Keratinocyte (primary cell): ENCODE data around the gene NUP210. TPM values are rescaled to one million over a fixed set of nuclear protein-coding genes. Genes with fewer than 3 reads are reported as not detected.

Experiments
- DNase-seq: peaks from one replicate; pipeline ENCODE4 v3.0.0-alpha.2; 2011; ENCODE audit warnings: low read depth, missing footprints, low spot score
- FAIRE-seq: peaks from 2 replicates; lab custom pipeline; 2011; peaks lifted over from hg19 to GRCh38; lab: Jason Lieb, UNC
- H2AFZ ChIP-seq: 2 replicates; pipeline ENCODE4 v1.6.0; 2012; ENCODE audit warnings: low read length, control low read depth, inconsistent platforms; ENCODE audit not compliant: control insufficient read depth
- H3K27ac ChIP-seq: 2 replicates; pipeline ENCODE4 v1.5.1; 2011; ENCODE audit warnings: low read length; ENCODE audit not compliant: control insufficient read depth, insufficient read depth
- H3K27me3 ChIP-seq: 3 replicates; pipeline ENCODE4 v1.6.0; 2011; ENCODE audit warnings: low read length; ENCODE audit not compliant: control insufficient read depth, insufficient read depth; ENCODE audit errors: extremely low read depth
- H3K36me3 ChIP-seq, 2 experiments: 2 replicates in 1 of 2; 3 replicates in 1 of 2; pipeline ENCODE4 v1.5.1; 2011; ENCODE audit warnings: low read length in 2 of 2, mild to moderate bottlenecking in 1 of 2; ENCODE audit not compliant: control insufficient read depth in 2 of 2, insufficient read depth in 2 of 2; ENCODE audit errors: extremely low read depth in 1 of 2
- H3K4me1 ChIP-seq: 3 replicates; pipeline ENCODE4 v1.5.1; 2011; ENCODE audit warnings: low read length; ENCODE audit not compliant: control insufficient read depth, insufficient read depth; ENCODE audit errors: extremely low read depth
- H3K4me2 ChIP-seq: 3 replicates; pipeline ENCODE4 v1.6.0; 2011; ENCODE audit warnings: low read depth, low read length; ENCODE audit not compliant: control insufficient read depth, insufficient read depth; ENCODE audit errors: extremely low read depth
- H3K4me3 ChIP-seq, 3 experiments: fragments of 200-600 bp in 1 of 3; sonication (generic) in 1 of 3; 2 replicates in 2 of 3; 3 replicates in 1 of 3; pipeline ENCODE4 v1.5.1; 2011 to 2016; ENCODE audit warnings: low read length in 3 of 3, mild to moderate bottlenecking in 3 of 3, control low read depth in 2 of 3, inconsistent platforms in 1 of 3, low read depth in 1 of 3, mixed read lengths in 1 of 3, mixed run types in 1 of 3, moderate library complexity in 1 of 3; ENCODE audit not compliant: control insufficient read depth in 2 of 3, insufficient read depth in 2 of 3; ENCODE audit errors: extremely low read depth in 1 of 3
- H3K79me2 ChIP-seq: 2 replicates; pipeline ENCODE4 v1.6.0; 2012; ENCODE audit warnings: low read length; ENCODE audit not compliant: control insufficient read depth, insufficient read depth
- H3K9ac ChIP-seq: 3 replicates; pipeline ENCODE4 v1.6.0; 2011; ENCODE audit warnings: low read length; ENCODE audit not compliant: control insufficient read depth, insufficient read depth; ENCODE audit errors: extremely low read depth
- H3K9me1 ChIP-seq: 3 replicates; pipeline ENCODE4 v1.6.0; 2011; ENCODE audit warnings: low read length; ENCODE audit not compliant: control insufficient read depth, insufficient read depth; ENCODE audit errors: extremely low read depth
- H3K9me3 ChIP-seq: 2 replicates; pipeline ENCODE4 v1.5.1; 2012; ENCODE audit warnings: low read depth, low read length; ENCODE audit not compliant: control insufficient read depth
- H4K20me1 ChIP-seq: 3 replicates; pipeline ENCODE4 v1.6.0; 2011; ENCODE audit warnings: low read length; ENCODE audit not compliant: control insufficient read depth, insufficient read depth; ENCODE audit errors: extremely low read depth
- EZH2 ChIP-seq: IDR thresholded peaks from one replicate; pipeline ENCODE4 v1.6.1; 2012; ENCODE audit warnings: inconsistent platforms, mild to moderate bottlenecking, low read length, moderate library complexity
- dilution Hi-C: fragments of 300-500 bp; cut with MboI; formaldehyde crosslinking; loops from one replicate; pipeline ENCODE4 v1.7.0; 2020; ENCODE audit warnings: low sequenced_read_pairs; ENCODE audit not compliant: extremely low pct_ligation_motif_present
- polyA plus RNA-seq, 5 experiments: library from polyadenylated mRNA; depleted of rRNA in 3 of 5; stranded (reverse) in 3 of 5; stranded (forward) in 1 of 5; unstranded in 1 of 5; fragments of >200 nt; gene quantifications; 1 replicate in 1 of 5; 2 replicates in 3 of 5; 3 replicates in 1 of 5; pipeline versions ENCODE4 v1.2.1 to v1.2.3, GENCODE V29; 2011 to 2012; ENCODE audit warnings: missing spikeins in 2 of 5, low read depth in 1 of 5, low replicate concordance in 1 of 5
- TF ChIP-seq, protein P1 (sequence below), 3 experiments: IDR thresholded peaks in 1 of 3; conservative IDR thresholded peaks in 1 of 3; optimal IDR thresholded peaks in 1 of 3; 2 replicates in 2 of 3; 3 replicates in 1 of 3; pipeline versions ENCODE3 to v1.5.1; 2011; ENCODE audit warnings: low read length in 3 of 3, mild to moderate bottlenecking in 3 of 3, moderate library complexity in 2 of 3, control low read depth in 1 of 3, inconsistent platforms in 1 of 3; ENCODE audit not compliant: insufficient read depth in 2 of 3; ENCODE audit errors: extremely low read depth in 1 of 3

The NUP210 gene
- polyA plus RNA-seq, 1 donor (not counting 4 experiments of a cell fraction or from before 2014, with no cell fraction given), result 0.01 TPM

DNA sequence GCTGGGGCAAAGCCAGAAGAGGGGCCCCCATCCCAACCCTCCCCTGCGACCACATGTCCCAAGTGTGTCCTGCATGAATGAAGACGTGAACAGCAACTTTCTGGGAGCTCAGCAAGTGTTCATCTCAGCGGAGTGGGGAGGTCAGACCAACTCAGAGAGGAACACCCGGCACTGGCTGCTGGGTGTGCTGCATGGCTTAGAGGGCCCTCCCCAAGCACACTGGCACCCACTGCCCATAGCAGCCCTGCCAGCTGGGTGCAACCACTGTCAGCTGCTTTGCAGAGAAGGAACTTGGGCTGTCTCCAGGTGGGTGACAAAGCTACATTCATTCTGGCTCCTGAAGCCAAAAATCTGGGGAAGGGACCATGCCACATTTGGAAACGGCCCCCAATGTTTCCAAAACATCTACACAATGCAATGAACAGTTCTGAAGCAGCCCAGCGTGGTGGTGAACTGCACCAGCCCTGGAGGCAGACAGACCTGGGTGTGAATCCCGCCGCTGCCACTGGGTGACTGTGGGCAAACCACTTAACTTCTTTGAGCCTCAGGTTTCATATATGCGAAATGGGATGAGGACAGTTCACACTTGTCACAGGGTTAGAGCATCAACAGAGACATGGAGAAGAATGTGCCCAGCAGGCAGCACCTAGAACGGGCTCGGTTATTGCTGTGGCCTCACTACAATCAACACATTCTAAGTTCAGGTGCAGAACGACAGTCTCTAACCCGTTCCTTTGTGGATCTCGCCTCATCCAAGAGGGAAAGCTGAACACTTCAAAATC, 145.4 kb downstream of the NUP210 start:
- FAIRE-seq, result no peak
- TF ChIP-seq EZH2, result no peak
- TF ChIP-seq, protein P1, sequence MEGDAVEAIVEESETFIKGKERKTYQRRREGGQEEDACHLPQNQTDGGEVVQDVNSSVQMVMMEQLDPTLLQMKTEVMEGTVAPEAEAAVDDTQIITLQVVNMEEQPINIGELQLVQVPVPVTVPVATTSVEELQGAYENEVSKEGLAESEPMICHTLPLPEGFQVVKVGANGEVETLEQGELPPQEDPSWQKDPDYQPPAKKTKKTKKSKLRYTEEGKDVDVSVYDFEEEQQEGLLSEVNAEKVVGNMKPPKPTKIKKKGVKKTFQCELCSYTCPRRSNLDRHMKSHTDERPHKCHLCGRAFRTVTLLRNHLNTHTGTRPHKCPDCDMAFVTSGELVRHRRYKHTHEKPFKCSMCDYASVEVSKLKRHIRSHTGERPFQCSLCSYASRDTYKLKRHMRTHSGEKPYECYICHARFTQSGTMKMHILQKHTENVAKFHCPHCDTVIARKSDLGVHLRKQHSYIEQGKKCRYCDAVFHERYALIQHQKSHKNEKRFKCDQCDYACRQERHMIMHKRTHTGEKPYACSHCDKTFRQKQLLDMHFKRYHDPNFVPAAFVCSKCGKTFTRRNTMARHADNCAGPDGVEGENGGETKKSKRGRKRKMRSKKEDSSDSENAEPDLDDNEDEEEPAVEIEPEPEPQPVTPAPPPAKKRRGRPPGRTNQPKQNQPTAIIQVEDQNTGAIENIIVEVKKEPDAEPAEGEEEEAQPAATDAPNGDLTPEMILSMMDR (optimal IDR thresholded peaks at IDR 0.05 in 1 of 3, IDR thresholded peaks at IDR 0.05 in 1 of 3, conservative IDR thresholded peaks at IDR 0.05 in 1 of 3; ENCODE audit: extremely low read depth in 1 of 3, insufficient read depth in 2 of 3, low read length in 3 of 3), result no peak
- H4K20me1 ChIP-seq, result no peaks in the 10 kb centered on the region
- H3K9ac ChIP-seq, result no peak overlapping the region
- no peak for DNase-seq
- no peak overlapping the region for H3K27ac ChIP-seq
- no peaks in the 10 kb centered on the region for H3K4me1 ChIP-seq
- no peaks in the 10 kb centered on the region for H3K9me3 ChIP-seq
- H3K9me1 ChIP-seq, result no peaks in the 10 kb centered on the region
- H3K4me3 ChIP-seq, result no peak overlapping the region
- H3K79me2 ChIP-seq, result no peaks in the 10 kb centered on the region
- dilution Hi-C loops, result no loop called here
- H3K36me3 ChIP-seq, result no peaks in the 10 kb centered on the region
- peaks cover 8% of the 10 kb centered on the region for H3K27me3 ChIP-seq
- no peak overlapping the region for H2AFZ ChIP-seq
- H3K4me2 ChIP-seq, result no peak overlapping the region

DNA sequence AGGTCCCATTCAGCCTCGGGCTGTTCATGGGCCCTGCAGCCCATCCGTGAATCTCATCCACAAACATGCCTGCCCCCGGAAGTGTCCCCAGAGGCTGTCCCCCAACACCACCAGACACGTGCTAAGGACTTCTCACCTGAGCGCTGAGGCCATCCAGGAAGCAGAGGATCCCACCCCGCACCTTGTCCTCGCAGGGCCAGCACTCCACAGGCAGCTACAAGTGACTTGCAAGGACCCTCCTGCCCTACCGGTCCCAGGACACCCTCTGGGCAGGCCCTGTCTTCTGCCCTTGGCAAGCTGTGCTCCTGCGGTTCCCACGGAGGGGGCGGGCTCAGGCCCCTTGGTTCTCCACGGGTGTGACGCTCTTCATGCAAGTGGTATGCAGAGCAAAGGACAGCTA, 146.0 kb downstream of the NUP210 start:
- FAIRE-seq, result no peak
- H3K27ac ChIP-seq, result no peak overlapping the region
- no peak overlapping the region for H3K9ac ChIP-seq
- H3K79me2 ChIP-seq, result no peaks in the 10 kb centered on the region
- no peaks in the 10 kb centered on the region for H3K36me3 ChIP-seq
- H3K27me3 ChIP-seq, result peaks cover 8% of the 10 kb centered on the region
- no peak for DNase-seq
- no peaks in the 10 kb centered on the region for H3K4me1 ChIP-seq
- H3K9me3 ChIP-seq, result no peaks in the 10 kb centered on the region
- H3K4me3 ChIP-seq, result no peak overlapping the region
- H4K20me1 ChIP-seq, result no peaks in the 10 kb centered on the region
- no peak overlapping the region for H3K4me2 ChIP-seq
- dilution Hi-C loops, result no loop called here
- no peaks in the 10 kb centered on the region for H3K9me1 ChIP-seq
- no peak for TF ChIP-seq EZH2
- TF ChIP-seq, protein P1 (optimal IDR thresholded peaks at IDR 0.05 in 1 of 3, IDR thresholded peaks at IDR 0.05 in 1 of 3, conservative IDR thresholded peaks at IDR 0.05 in 1 of 3; ENCODE audit: extremely low read depth in 1 of 3, insufficient read depth in 2 of 3, low read length in 3 of 3), result no peak
- no peak overlapping the region for H2AFZ ChIP-seq
